HG02759 (cell line): ENCODE measurements around the gene OR52L1.
"Not testable (repeated sequence)": the region's sequence is repeated elsewhere in the genome, so short reads cannot be mapped to it uniquely, and the experiment has no call there.

Experiments used
- ATAC-seq: cut with Tn5 transposase; IDR thresholded peaks from one replicate; pipeline ENCODE4 v1.9.1; 2021; ENCODE audit warnings: mild to moderate bottlenecking, moderate library complexity; ENCODE audit not compliant: unreplicated experiment

OR52L1 gene

GRCh38 chr11:5986885-5987284, at the start of gene OR52L1:
Gene OR52L1 (minus strand): TSS chr11:5986985. CDS start chr11:5986930, 55 bp downstream.
- ATAC-seq: no peak

DNA sequence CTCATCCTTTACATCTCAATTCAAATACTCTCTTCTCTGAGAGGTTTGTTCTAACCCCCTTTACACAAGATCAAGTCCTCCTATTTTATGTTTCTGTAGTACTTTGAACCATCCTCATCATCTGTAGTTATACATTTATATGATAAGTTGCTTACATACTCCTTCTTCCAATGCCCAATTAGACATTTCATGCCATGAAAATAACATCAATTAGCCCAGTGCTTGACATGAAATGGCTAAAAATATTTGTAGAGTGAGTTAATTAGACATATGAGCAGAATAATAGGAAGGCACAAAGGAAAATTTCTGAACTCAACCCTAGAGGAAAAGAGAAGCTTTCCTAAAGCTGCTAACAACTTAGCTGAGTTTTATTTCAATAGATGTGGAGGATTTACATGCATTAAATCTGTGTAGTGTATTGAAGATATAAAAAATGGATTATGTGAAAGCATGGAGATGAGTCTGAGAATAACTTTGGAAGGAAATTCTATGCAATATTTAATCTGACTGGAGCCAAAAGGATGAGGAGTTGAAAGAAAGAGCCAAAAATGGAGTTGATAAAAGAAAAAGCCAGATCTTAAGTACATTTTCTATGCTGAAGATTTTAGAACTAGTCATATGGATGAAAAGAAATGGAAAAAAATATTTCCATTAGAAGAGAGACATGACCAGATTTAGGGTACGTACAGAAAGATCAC, 44.1 kb upstream of the OR52L1 start, which contains the start of gene OR56A1:
OR56A1 (minus strand) TSS at position 51 of the 698 bp plus-strand sequence. CDS start 3,066 bp downstream, outside the sequence.
- ATAC-seq: no peak

DNA sequence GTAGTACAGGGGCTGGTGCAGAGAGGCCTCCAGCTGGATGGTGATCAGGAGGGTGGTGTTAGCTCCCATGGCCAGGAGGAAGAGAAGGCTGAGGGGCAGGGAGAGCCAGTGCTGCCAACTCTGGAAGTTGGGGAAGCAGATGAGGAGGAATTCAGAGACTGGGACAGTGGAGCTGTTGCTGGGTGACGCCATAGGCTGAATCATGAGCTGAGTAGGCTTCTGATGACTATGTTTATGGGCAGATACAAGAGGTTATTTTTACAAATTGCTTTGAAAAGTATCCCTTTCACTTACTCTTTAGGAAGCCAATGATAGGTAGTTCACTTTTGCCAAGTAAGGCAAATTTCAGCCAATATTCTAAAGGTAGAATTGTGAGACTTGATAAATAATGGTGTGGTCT, 40.7 kb upstream of the OR52L1 start:
- ATAC-seq: no peak

GRCh38 chr11:6025056-6025455, 38.3 kb upstream of the OR52L1 start:
- ATAC-seq: no peak

- ATAC-seq: peak; percentile 43
Measured at GRCh38 chr11:6022956-6023355, 36.2 kb upstream of the OR52L1 start.

GRCh38 chr11:6013042-6013441, 26.3 kb upstream of the OR52L1 start:
- ATAC-seq: no peak

- no peak for ATAC-seq
Measured at GRCh38 chr11:6012035-6012668, 25.4 kb upstream of the OR52L1 start.

- ATAC-seq: no peak
Measured at GRCh38 chr11:6006846-6007245, 20.1 kb upstream of the OR52L1 start, which contains the start of gene OR56A4. Gene OR56A4 (minus strand): TSS chr11:6006946. CDS start chr11:6002992, 3,954 bp downstream.

DNA sequence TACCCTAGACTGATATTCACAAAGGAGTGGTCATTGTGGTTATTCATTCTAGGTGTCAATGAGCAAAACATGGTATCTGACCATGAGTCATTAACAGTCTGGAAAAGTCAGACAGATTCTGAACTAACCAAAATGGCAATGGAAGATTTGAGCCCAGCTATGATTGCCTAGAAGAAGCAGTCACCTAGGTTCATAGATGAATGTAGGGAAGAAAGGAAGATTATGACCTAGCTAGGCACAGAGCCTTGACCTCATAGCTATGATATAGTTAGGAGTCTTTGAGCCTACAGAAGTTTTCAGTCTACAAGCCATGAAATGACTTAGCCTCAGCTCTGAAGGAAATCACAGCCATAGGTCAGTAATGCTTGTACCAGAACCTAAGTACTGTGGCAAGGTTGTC, 19.6 kb upstream of the OR52L1 start:
- ATAC-seq: no peak

GRCh38 chr11:6002202-6002699, 15.5 kb upstream of the OR52L1 start:
- no peak for ATAC-seq

GRCh38 chr11:5994791-5995190, 8.0 kb upstream of the OR52L1 start:
- no peak for ATAC-seq

DNA sequence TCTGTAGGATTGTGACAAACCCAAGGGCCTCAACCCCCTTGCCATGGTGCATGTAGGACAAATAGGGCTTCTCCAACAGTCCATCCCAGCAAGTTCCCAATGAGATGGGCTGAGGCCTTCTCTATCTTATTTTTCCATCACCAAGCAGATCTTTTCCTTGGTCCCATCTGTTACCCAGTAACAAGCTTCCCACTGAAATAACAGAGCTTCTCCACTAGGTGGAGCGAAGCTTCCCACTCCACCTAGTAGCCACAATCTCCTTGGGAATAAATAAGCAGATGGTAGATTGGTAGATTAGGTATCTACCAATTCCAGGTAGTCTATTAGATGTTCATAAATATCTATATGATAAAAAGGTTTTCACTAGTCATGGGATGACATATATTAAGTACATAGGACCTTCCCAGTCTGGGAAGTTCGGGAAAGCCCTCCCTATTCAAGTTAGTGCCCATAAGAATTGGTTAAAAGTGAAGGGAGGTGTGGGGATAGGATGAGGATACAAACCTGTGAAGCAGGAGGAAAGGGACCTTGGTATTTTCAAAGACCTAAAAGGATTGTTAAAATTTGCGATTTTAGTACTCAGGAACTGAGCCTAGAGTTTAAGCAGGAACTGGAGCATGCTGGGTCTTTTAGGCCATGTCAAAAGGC, 5.9 kb upstream of the OR52L1 start:
- no peak for ATAC-seq

DNA sequence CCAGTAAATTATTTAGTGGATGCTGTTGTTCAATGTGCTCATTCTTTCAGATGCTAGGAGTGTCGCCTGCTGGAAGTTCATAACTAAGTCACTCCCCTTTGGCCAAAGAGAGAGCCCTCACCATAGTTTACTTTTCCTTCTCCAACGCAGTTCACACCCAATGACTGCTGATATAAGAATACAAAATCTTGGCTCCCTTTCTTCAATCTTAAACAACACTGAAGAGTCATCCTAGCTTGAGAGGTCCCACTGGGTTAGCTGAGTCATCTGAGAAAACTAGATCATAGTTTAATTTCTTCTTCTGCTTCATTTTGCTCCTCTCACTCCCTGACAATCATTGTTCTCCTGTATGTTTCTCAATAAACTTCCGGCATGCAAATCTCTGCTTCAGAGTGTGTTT, 5.4 kb upstream of the OR52L1 start:
- ATAC-seq: no peak

DNA sequence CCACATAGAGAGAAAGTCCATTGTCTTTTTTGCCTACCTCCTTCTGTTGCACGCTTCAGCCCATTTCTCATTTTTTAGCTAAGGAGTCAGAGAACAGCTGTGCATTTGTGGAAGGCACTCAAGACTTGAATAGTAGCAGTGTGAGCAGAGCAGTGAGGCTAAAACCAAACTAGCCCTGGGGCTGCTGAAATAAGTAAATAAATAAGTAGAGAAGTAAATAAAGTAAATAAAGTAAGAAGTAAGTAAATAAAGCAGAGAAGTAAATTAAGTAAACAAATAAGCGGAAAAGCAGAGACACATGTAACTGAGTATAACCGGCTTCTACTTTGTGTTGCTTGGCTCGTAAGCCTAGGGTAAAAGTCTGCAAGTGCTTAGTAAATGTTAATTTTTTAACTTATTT, 2.4 kb upstream of the OR52L1 start:
- no peak for ATAC-seq

GRCh38 chr11:5983443-5983842, 3.3 kb downstream of the OR52L1 start:
- ATAC-seq: no peak

- no peak for ATAC-seq
Measured at GRCh38 chr11:5973530-5973929, 13.3 kb downstream of the OR52L1 start.

GRCh38 chr11:5968394-5968793, 18.4 kb downstream of the OR52L1 start, which contains the start of gene OR56A5:
Gene OR56A5 (minus strand): TSS chr11:5968494. CDS start chr11:5968494, 0 bp downstream.
- no peak for ATAC-seq

- ATAC-seq: no peak
Measured at GRCh38 chr11:5967708-5968107, 19.1 kb downstream of the OR52L1 start.

- no peak for ATAC-seq
Measured at GRCh38 chr11:5966958-5967357, 19.8 kb downstream of the OR52L1 start.

- not testable (repeated sequence) for ATAC-seq
Measured at GRCh38 chr11:5960704-5961320, 26.0 kb downstream of the OR52L1 start.

GRCh38 chr11:5955586-5955985, 31.2 kb downstream of the OR52L1 start:
- no peak for ATAC-seq
